ENCODE results near the gene POLN.

Gene POLN

GRCh38 chr4:2175990-2176698, 65.8 kb downstream of the POLN start:
- in situ Hi-C loops (cut with HindIII; ENCODE audit: low sequenced_read_pairs): no loop called here
- H3K4me3 ChIP-seq (ENCODE audit: low read depth, low read length): no peak overlapping the region
- no peak for TF ChIP-seq CTCF (IDR thresholded peaks at IDR 0.05; ENCODE audit: low read depth, low read length)
- DNase-seq (ENCODE audit: low read depth, low spot score): no peak

GRCh38 chr4:2174061-2174460, 67.9 kb downstream of the POLN start:
- no peak for DNase-seq (ENCODE audit: low read depth, low spot score)
- in situ Hi-C loops (cut with HindIII; ENCODE audit: low sequenced_read_pairs): no loop called here
- TF ChIP-seq CTCF (IDR thresholded peaks at IDR 0.05; ENCODE audit: low read depth, low read length): no peak
- no peak overlapping the region for H3K4me3 ChIP-seq (ENCODE audit: low read depth, low read length)

GRCh38 chr4:2172627-2173231, 69.2 kb downstream of the POLN start:
- no peak for TF ChIP-seq CTCF (IDR thresholded peaks at IDR 0.05; ENCODE audit: low read depth, low read length)
- H3K4me3 ChIP-seq (ENCODE audit: low read depth, low read length): no peak overlapping the region
- no peak for DNase-seq (ENCODE audit: low read depth, low spot score)
- in situ Hi-C loops (cut with HindIII; ENCODE audit: low sequenced_read_pairs): no loop called here

GRCh38 chr4:2172161-2172560, 69.8 kb downstream of the POLN start:
- no peak for DNase-seq (ENCODE audit: low read depth, low spot score)
- H3K4me3 ChIP-seq (ENCODE audit: low read depth, low read length): no peak overlapping the region
- in situ Hi-C loops (cut with HindIII; ENCODE audit: low sequenced_read_pairs): no loop called here
- no peak for TF ChIP-seq CTCF (IDR thresholded peaks at IDR 0.05; ENCODE audit: low read depth, low read length)

- no peak for DNase-seq (ENCODE audit: low read depth, low spot score)
- H3K4me3 ChIP-seq (ENCODE audit: low read depth, low read length): no peak overlapping the region
- TF ChIP-seq CTCF (IDR thresholded peaks at IDR 0.05; ENCODE audit: low read depth, low read length): no peak
- in situ Hi-C loops (cut with HindIII; ENCODE audit: low sequenced_read_pairs): no loop called here
Measured at GRCh38 chr4:2168469-2169319, 73.2 kb downstream of the POLN start.

GRCh38 chr4:2166253-2166652, 75.7 kb downstream of the POLN start:
- TF ChIP-seq CTCF (IDR thresholded peaks at IDR 0.05; ENCODE audit: low read depth, low read length): no peak
- no peak for DNase-seq (ENCODE audit: low read depth, low spot score)
- no peak overlapping the region for H3K4me3 ChIP-seq (ENCODE audit: low read depth, low read length)
- in situ Hi-C loops (cut with HindIII; ENCODE audit: low sequenced_read_pairs): no loop called here

All from astrocyte of the spinal cord (primary cell).